ENCODE data around the gene RETSAT. TPM values are rescaled to one million over a fixed set of nuclear protein-coding genes. Genes with fewer than 3 reads are reported as not detected.

RETSAT gene
- 14.3 TPM for polyA plus RNA-seq (2013, experiment 1 of 4)
- polyA plus RNA-seq (2013, experiment 2 of 4) = 14.2 TPM
- polyA plus RNA-seq (2013, experiment 3 of 4) = 11.8 TPM
- 13.2 TPM for polyA plus RNA-seq (2013, experiment 4 of 4)

GRCh38 chr2:85354286-85355072 is at the start of gene RETSAT, which contains the start of gene ELMOD3:
Gene RETSAT (minus strand): TSS chr2:85354528. CDS start chr2:85354507, 21 bp downstream.
Gene ELMOD3 (plus strand): TSS chr2:85354769. CDS start chr2:85357199, 2,430 bp downstream.
- Histone ChIP-seq H3K27ac (ENCODE audit: insufficient read depth, low read depth, low read length, poor library complexity, severe bottlenecking) (no peak within 1 kb of the TSS), H3K36me3 (ENCODE audit: control insufficient read depth, insufficient read depth, low read length) (no peaks in the 10 kb centered on the region), H3K27me3 (ENCODE audit: control insufficient read depth, insufficient read depth, low read length, poor library complexity, severe bottlenecking) (no peaks in the 10 kb centered on the region), H3K4me3 (ENCODE audit: insufficient read depth, low read depth, low read length) (peak within 1 kb of the TSS; percentile 70), H3K4me1 (ENCODE audit: control insufficient read depth, insufficient read depth, low read length) (no peaks in the 10 kb centered on the region), H3K9me3 (ENCODE audit: control insufficient read depth, low read length) (no peaks in the 10 kb centered on the region)
- 3 to 4% methylated on average over 42 of the region's 42 CpGs for WGBS, 2 experiments

- no peaks in the 10 kb centered on the region for H3K27me3 ChIP-seq (ENCODE audit: control insufficient read depth, insufficient read depth, low read length, poor library complexity, severe bottlenecking)
- no peaks in the 10 kb centered on the region for H3K9me3 ChIP-seq (ENCODE audit: control insufficient read depth, low read length)
- H3K4me3 ChIP-seq (ENCODE audit: insufficient read depth, low read depth, low read length) = no peak overlapping the region
- H3K27ac ChIP-seq (ENCODE audit: insufficient read depth, low read depth, low read length, poor library complexity, severe bottlenecking) = no peak overlapping the region
- H3K4me1 ChIP-seq (ENCODE audit: control insufficient read depth, insufficient read depth, low read length) = no peaks in the 10 kb centered on the region
- H3K36me3 ChIP-seq (ENCODE audit: control insufficient read depth, insufficient read depth, low read length) = no peaks in the 10 kb centered on the region
- 91 to 94% methylated on average over 8 of the region's 8 CpGs for WGBS, 2 experiments
Measured at GRCh38 chr2:85401844-85402243, 47.5 kb upstream of the RETSAT start.

DNA sequence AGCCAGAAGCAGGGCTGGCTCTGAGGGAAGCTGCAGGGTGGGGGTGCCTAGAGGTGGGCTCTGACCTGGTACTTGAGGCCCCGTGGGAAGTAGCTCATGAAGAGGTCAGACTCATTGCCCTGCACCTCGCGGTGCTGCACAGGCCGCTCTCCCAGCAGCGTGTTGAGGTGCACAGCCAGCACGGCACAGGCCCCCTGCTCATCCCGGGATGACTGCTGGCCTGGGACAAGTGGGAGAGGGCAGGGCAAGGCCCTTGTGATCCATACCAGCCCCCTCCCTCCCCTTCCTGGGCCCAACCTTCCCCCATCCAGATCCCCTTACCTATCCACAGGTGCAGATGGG is 47.1 kb upstream of the RETSAT start:
- H3K4me3 ChIP-seq (ENCODE audit: insufficient read depth, low read depth, low read length) = no peak overlapping the region
- no peaks in the 10 kb centered on the region for H3K27me3 ChIP-seq (ENCODE audit: control insufficient read depth, insufficient read depth, low read length, poor library complexity, severe bottlenecking)
- H3K36me3 ChIP-seq (ENCODE audit: control insufficient read depth, insufficient read depth, low read length) = no peaks in the 10 kb centered on the region
- H3K4me1 ChIP-seq (ENCODE audit: control insufficient read depth, insufficient read depth, low read length) = no peaks in the 10 kb centered on the region
- WGBS, 2 experiments = 95 to 96% methylated on average over 7 of the region's 7 CpGs
- no peak overlapping the region for H3K27ac ChIP-seq (ENCODE audit: insufficient read depth, low read depth, low read length, poor library complexity, severe bottlenecking)
- no peaks in the 10 kb centered on the region for H3K9me3 ChIP-seq (ENCODE audit: control insufficient read depth, low read length)

- no peaks in the 10 kb centered on the region for H3K36me3 ChIP-seq (ENCODE audit: control insufficient read depth, insufficient read depth, low read length)
- no peak overlapping the region for H3K4me3 ChIP-seq (ENCODE audit: insufficient read depth, low read depth, low read length)
- no peaks in the 10 kb centered on the region for H3K27me3 ChIP-seq (ENCODE audit: control insufficient read depth, insufficient read depth, low read length, poor library complexity, severe bottlenecking)
- 92 to 93% methylated on average over 14 of the region's 14 CpGs for WGBS, 2 experiments
- no peaks in the 10 kb centered on the region for H3K9me3 ChIP-seq (ENCODE audit: control insufficient read depth, low read length)
- no peak overlapping the region for H3K27ac ChIP-seq (ENCODE audit: insufficient read depth, low read depth, low read length, poor library complexity, severe bottlenecking)
- no peaks in the 10 kb centered on the region for H3K4me1 ChIP-seq (ENCODE audit: control insufficient read depth, insufficient read depth, low read length)
Measured at GRCh38 chr2:85400541-85401463, 46.5 kb upstream of the RETSAT start.

GRCh38 chr2:85400023-85400422 is 45.7 kb upstream of the RETSAT start:
- H3K4me1 ChIP-seq (ENCODE audit: control insufficient read depth, insufficient read depth, low read length) = no peaks in the 10 kb centered on the region

DNA sequence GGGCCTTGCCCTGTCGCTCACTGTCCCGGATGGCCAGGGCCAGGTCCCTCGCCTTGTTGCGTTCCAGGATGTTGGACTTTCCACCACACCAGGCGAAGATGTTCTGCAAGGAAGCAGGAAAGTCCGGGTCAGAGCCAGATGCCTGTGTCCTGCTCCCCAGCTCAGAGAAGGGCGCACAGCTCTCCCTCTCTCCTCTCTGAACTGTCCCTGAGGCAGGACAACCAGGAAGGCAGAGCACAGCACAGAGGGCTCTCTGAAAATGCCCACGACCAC is 44.8 kb upstream of the RETSAT start:
- Histone ChIP-seq H3K27me3 (ENCODE audit: control insufficient read depth, insufficient read depth, low read length, poor library complexity, severe bottlenecking) (no peaks in the 10 kb centered on the region), H3K9me3 (ENCODE audit: control insufficient read depth, low read length) (no peaks in the 10 kb centered on the region), H3K27ac (ENCODE audit: insufficient read depth, low read depth, low read length, poor library complexity, severe bottlenecking) (no peak overlapping the region), H3K4me1 (ENCODE audit: control insufficient read depth, insufficient read depth, low read length) (no peaks in the 10 kb centered on the region), H3K4me3 (ENCODE audit: insufficient read depth, low read depth, low read length) (no peak overlapping the region), H3K36me3 (ENCODE audit: control insufficient read depth, insufficient read depth, low read length) (no peaks in the 10 kb centered on the region)
- WGBS, 2 experiments = 90 to 93% methylated on average over 8 of the region's 8 CpGs

More at GRCh38 chr2:85400023-85400422, 45.7 kb upstream of the RETSAT start:
- no peaks in the 10 kb centered on the region for H3K9me3 ChIP-seq (ENCODE audit: control insufficient read depth, low read length)
- 93 to 95% methylated on average over 8 of the region's 8 CpGs for WGBS, 2 experiments
- no peaks in the 10 kb centered on the region for H3K36me3 ChIP-seq (ENCODE audit: control insufficient read depth, insufficient read depth, low read length)
- no peak overlapping the region for H3K4me3 ChIP-seq (ENCODE audit: insufficient read depth, low read depth, low read length)
- no peaks in the 10 kb centered on the region for H3K27me3 ChIP-seq (ENCODE audit: control insufficient read depth, insufficient read depth, low read length, poor library complexity, severe bottlenecking)
- no peak overlapping the region for H3K27ac ChIP-seq (ENCODE audit: insufficient read depth, low read depth, low read length, poor library complexity, severe bottlenecking)

GRCh38 chr2:85398426-85399182 is 44.3 kb upstream of the RETSAT start:
- H3K27me3 ChIP-seq (ENCODE audit: control insufficient read depth, insufficient read depth, low read length, poor library complexity, severe bottlenecking) = no peaks in the 10 kb centered on the region
- no peaks in the 10 kb centered on the region for H3K36me3 ChIP-seq (ENCODE audit: control insufficient read depth, insufficient read depth, low read length)
- H3K4me1 ChIP-seq (ENCODE audit: control insufficient read depth, insufficient read depth, low read length) = no peaks in the 10 kb centered on the region
- no peak overlapping the region for H3K27ac ChIP-seq (ENCODE audit: insufficient read depth, low read depth, low read length, poor library complexity, severe bottlenecking)
- H3K4me3 ChIP-seq (ENCODE audit: insufficient read depth, low read depth, low read length) = no peak overlapping the region
- no peaks in the 10 kb centered on the region for H3K9me3 ChIP-seq (ENCODE audit: control insufficient read depth, low read length)
- WGBS, 2 experiments = 89 to 92% methylated on average over 8 of the region's 8 CpGs

DNA sequence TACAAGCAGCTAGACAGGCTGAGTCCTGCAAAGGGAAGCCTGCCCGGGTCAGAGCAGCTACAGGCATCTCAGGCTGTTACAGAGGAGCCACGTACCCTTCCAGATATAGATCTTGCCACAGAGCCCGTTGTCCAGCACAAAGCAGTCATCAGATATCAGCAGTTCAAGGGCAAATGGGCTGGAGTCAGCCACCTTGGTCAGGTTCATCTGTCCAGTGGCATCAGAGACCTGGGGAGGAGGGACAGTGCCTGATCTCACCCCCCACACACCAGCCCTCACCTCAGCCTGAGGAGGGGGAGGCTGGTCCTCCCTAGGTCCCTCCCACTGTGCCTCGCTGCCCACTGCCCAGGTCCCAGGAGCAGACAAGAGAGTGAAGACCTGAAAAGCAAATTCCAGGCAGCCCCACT is 43.6 kb upstream of the RETSAT start:
- no peaks in the 10 kb centered on the region for H3K27me3 ChIP-seq (ENCODE audit: control insufficient read depth, insufficient read depth, low read length, poor library complexity, severe bottlenecking)
- no peak overlapping the region for H3K4me3 ChIP-seq (ENCODE audit: insufficient read depth, low read depth, low read length)
- 91 to 93% methylated on average over 4 of the region's 4 CpGs for WGBS, 2 experiments
- H3K36me3 ChIP-seq (ENCODE audit: control insufficient read depth, insufficient read depth, low read length) = no peaks in the 10 kb centered on the region
- H3K9me3 ChIP-seq (ENCODE audit: control insufficient read depth, low read length) = no peaks in the 10 kb centered on the region
- H3K4me1 ChIP-seq (ENCODE audit: control insufficient read depth, insufficient read depth, low read length) = no peaks in the 10 kb centered on the region
- H3K27ac ChIP-seq (ENCODE audit: insufficient read depth, low read depth, low read length, poor library complexity, severe bottlenecking) = no peak overlapping the region

DNA sequence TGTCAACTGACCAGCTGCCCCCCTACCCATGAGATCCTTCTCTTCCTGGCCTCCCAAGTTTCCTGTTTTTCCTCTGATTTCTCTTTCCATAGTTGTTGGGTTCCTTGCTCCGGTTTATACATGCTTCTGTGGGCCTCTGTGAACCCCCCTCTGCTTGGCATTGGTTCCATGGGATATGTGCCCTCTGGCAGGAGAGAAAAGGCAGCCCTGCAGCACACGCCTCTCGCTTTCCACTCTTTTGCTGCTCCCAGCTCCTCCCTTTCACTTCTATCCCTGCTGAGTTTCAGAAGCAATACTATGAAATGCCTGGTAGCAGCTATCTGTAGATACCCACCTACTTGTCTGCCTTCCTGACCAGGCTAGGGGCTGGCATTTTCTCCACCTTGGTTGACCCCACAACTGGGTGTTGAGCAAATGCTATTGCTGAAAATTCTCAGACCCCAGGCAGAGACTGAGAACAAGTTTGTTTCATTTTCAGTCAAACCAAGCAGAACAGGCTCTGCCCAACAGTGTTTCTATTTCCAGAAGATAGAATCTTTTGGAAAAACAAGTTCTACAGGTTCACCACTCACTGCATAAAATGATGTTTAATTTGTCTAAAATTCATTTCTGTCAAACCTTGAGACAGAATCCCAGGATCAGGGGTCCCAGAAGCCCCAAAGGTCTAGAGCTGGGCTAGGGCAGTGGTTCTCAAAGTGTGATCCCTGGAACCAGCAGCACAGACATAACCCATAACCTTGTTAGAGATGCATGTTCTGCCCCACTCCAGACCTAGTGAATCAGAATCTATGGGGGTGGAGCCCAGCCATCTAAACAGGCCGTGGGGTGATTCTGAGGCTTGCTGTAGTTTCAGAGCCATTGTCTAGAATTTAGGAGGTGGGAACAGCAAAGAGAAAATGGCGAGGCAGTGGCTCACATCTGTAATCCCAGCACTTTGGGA is 42.5 kb upstream of the RETSAT start:
- Histone ChIP-seq H3K9me3 (ENCODE audit: control insufficient read depth, low read length) (no peaks in the 10 kb centered on the region), H3K4me3 (ENCODE audit: insufficient read depth, low read depth, low read length) (no peak overlapping the region), H3K27me3 (ENCODE audit: control insufficient read depth, insufficient read depth, low read length, poor library complexity, severe bottlenecking) (no peaks in the 10 kb centered on the region), H3K4me1 (ENCODE audit: control insufficient read depth, insufficient read depth, low read length) (no peaks in the 10 kb centered on the region), H3K36me3 (ENCODE audit: control insufficient read depth, insufficient read depth, low read length) (no peaks in the 10 kb centered on the region), H3K27ac (ENCODE audit: insufficient read depth, low read depth, low read length, poor library complexity, severe bottlenecking) (no peak overlapping the region)
- 87 to 88% methylated on average over 5 of the region's 5 CpGs for WGBS, 2 experiments
